ENCODE measurements around the gene MANEA. TPM values are rescaled to one million over a fixed set of nuclear protein-coding genes. Genes with fewer than 3 reads are reported as not detected.
"Not testable (repeated sequence)": the region's sequence is repeated elsewhere in the genome, so short reads cannot be mapped to it uniquely, and the experiment has no call there.

The MANEA gene, protein sequence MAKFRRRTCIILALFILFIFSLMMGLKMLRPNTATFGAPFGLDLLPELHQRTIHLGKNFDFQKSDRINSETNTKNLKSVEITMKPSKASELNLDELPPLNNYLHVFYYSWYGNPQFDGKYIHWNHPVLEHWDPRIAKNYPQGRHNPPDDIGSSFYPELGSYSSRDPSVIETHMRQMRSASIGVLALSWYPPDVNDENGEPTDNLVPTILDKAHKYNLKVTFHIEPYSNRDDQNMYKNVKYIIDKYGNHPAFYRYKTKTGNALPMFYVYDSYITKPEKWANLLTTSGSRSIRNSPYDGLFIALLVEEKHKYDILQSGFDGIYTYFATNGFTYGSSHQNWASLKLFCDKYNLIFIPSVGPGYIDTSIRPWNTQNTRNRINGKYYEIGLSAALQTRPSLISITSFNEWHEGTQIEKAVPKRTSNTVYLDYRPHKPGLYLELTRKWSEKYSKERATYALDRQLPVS
- polyA plus RNA-seq: 4.4 TPM

DNA sequence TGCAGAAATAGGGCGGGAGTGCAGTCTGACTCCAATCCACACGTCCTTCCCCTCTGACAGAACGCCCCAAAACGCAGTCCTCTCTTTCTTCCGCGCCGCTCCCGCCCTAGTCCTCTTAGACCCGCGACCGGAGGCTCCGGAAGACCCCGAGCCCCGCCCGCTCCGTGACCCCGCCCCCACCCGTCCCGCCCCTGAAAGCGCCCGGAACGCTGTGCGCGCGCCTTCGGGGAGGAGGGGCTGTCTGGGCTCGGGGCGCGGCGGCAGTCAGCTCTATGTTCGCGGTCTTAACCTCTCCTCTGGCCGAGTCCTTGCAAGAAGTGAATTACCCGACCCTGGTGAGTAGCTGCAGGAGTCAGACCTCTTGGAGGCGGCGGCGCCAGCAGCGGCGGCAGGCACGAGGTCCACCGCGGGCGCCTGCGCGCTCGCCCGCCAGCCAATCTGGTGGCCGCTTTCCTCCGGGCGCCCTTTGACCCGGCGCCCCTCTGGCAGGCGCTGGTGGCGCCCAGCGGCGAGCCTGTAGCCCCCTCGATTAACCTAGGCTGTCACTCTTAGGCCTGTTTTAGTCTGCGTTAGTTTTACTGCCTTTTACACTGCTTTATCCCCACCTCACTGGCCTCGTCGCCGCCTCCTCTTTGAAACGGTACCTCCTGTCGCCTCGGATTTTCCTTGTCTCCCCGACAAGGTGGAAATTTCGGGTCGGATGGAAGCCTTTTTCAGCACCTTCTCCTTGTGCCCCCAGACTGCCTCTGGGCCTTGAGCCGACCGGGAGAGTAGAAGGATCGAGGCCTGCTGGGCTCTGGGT, at the start of gene MANEA:
TSS of gene MANEA (plus strand) at position 232 of the 802 bp plus-strand sequence. CDS start 8,905 bp downstream, outside the sequence.
- Mint-ChIP-seq H3K27me3 (no peaks in the 10 kb centered on the region), H3K36me3 (peaks cover 4% of the 10 kb centered on the region), H3K27ac (peak within 1 kb of the TSS; percentile 83 to 98 (median 92)), H3K4me3 (peak within 1 kb of the TSS; percentile 95 to 100 (median 96)), H3K4me1 (peaks cover 30 to 41% (median 30%) of the 10 kb centered on the region in 3 donors), H3K9me3 (no peaks in the 10 kb centered on the region)

DNA sequence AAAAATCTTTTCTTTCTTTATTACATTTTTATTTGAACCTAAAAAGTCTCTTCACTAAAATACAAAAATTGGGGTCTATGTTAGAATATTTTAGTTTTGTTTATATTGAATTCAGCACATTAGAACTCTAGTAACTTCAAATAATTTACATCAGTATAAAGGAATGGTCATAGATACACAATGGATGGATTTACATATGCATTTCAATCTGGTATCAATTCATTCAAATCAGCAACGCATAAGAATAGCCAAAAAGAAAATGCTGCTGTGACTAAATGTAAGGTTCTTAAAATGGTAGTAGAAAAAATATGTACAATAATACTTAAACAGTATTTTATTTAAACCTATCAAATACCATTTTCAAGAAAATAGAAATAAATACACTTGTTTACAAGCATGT, 47.6 kb upstream of the MANEA start:
- Mint-ChIP-seq H3K27ac (no peak overlapping the region), H3K4me3 (no peak overlapping the region), H3K9me3 (peaks cover 0 to 4% (median 0%) of the 10 kb centered on the region in 3 donors)

DNA sequence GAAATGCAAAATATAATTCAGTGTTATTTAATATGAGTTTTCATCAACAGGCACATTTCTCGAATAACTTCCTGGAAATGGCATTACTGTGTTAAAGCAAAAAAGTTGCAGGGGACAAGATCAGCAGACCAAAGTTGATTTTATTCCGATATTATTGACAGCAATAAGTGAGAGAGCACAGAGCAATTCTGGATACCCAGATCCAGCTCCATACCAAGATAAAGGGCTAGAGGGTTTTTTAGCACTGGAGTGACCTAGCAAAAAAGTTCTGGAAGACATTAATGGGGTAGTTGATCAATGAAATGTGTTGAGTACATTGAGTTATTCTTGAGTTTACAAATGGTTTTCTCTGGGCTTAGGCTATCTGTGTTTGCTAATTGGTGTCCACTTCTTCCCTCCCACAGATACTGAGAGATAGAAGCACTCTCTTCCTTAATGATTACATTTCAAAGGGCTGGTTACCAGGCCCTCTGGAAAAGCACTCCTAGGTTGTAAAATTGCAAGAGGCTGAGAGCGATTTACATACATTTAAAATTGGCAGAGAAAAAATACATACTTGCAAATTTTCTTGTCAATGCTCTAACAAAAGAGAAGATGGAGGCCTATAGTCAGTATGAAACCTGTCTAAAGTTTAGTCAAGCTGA, 47.0 kb upstream of the MANEA start:
- H3K36me3 Mint-ChIP-seq: no peaks in the 10 kb centered on the region
- H3K27me3 Mint-ChIP-seq: no peaks in the 10 kb centered on the region
- no peak overlapping the region for H3K4me3 Mint-ChIP-seq
- H3K4me1 Mint-ChIP-seq: no peaks in the 10 kb centered on the region
- H3K9me3 Mint-ChIP-seq: no peaks in the 10 kb centered on the region
- H3K27ac Mint-ChIP-seq: no peak overlapping the region

More for the DNA sequence above, 47.6 kb upstream of the MANEA start:
- no peaks in the 10 kb centered on the region for H3K36me3 Mint-ChIP-seq
- H3K27me3 Mint-ChIP-seq: no peaks in the 10 kb centered on the region
- no peaks in the 10 kb centered on the region for H3K4me1 Mint-ChIP-seq

DNA sequence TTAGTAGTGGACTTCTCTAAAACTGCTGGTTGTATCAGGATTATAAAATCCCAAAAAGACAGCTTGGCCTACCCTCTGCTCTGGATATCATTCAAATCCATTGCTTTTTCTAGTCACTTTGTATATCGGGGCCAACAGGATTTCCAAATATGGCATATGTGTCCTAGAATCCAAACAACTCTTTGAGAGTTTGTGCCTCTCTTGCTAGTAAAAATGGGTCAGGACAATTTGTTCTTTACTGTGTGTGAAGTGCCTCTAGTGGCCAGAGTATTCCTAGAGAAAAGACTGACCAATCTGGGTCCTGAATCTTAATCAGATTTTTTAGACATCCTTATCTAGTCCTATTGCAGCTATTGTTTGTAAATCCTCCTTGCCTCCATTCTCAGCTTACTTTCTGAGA, 33.5 kb upstream of the MANEA start:
- H3K9me3 Mint-ChIP-seq: peaks cover 0 to 5% (median 2%) of the 10 kb centered on the region in 3 donors
- no peaks in the 10 kb centered on the region for H3K4me1 Mint-ChIP-seq
- H3K27me3 Mint-ChIP-seq: no peaks in the 10 kb centered on the region
- no peak overlapping the region for H3K4me3 Mint-ChIP-seq
- H3K27ac Mint-ChIP-seq: peak overlapping the region in 1 of 3 donors; percentile 39
- peaks cover 2% of the 10 kb centered on the region for H3K36me3 Mint-ChIP-seq

DNA sequence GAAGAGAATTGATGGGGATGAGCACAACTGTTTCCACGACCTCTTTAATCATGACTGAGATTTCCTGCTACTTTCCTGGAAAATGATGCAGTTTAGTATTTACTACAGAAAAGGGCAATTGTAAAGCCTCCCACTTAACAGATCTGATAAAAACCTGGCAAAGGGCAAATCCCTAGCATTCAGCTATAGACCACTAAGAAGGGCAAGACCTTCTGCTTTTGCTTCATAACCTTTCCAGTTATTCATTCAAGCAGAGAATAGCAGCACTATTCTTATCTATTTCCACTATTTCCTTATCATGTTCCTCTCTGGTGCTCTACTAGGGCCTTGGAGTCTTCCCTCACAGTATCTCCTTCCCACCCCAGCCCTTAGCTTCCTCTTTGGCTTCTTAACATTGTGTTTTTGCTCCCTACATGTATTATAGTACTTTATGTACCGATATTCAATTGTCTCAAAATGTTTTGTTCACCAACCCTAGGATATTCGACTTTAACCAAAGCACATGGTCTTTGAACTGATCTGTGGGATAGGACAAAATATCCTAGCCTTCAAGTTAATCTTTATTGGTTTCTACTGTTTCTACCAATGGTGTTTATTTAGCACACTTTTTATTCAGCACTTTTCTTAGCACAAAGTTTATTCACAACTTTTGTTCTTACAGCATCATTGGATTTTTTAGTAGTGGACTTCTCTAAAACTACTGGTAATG, 32.7 kb upstream of the MANEA start:
- Mint-ChIP-seq H3K4me1 (no peaks in the 10 kb centered on the region), H3K27ac (no peak overlapping the region), H3K27me3 (no peaks in the 10 kb centered on the region), H3K9me3 (peaks cover 0 to under 1% (median 0%) of the 10 kb centered on the region in 3 donors), H3K4me3 (no peak overlapping the region), H3K36me3 (peaks cover 2% of the 10 kb centered on the region)

DNA sequence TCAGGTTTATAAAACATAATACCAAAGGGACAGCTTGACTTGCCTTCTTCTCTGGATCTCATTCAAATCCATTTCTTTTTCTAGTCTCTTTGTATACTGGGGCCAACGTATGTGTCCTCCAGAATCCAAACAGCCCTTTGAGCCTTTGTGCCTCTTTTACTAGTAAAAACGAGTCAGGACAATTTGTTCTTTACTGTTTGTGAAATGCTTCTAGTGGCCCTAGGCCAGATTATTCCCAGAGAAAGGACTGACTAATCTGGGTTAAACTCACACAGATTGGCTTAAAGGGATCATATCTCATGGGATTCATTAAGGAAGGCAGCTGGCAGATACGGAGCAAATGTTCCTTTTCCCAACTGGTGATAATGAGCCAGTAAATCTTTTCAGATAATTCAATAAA, 32.1 kb upstream of the MANEA start:
- no peaks in the 10 kb centered on the region for H3K9me3 Mint-ChIP-seq
- H3K4me3 Mint-ChIP-seq: no peak overlapping the region
- H3K4me1 Mint-ChIP-seq: no peaks in the 10 kb centered on the region
- H3K27ac Mint-ChIP-seq: no peak overlapping the region
- H3K27me3 Mint-ChIP-seq: no peaks in the 10 kb centered on the region
- H3K36me3 Mint-ChIP-seq: peaks cover 2% of the 10 kb centered on the region

DNA sequence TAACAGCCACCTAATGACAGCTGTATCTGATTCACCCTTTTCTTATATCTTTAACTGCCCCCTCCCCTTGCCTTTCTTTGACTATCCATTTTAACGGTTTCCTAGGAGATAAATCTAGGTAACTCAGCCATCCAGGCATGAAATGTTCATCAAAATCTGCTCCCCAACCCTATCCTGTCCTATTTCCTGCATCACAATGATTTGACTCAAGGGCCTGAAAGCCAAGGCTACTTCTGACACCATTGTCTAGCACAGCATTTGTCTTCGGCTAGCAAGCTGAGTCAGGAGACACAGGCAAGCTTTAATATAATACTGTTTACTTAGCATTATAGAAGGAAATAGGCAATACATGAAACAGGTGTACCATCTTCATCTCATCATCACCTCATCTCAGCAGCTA, 31.6 kb upstream of the MANEA start:
- H3K9me3 Mint-ChIP-seq: no peaks in the 10 kb centered on the region
- H3K36me3 Mint-ChIP-seq: peaks cover 2% of the 10 kb centered on the region
- no peaks in the 10 kb centered on the region for H3K27me3 Mint-ChIP-seq
- no peaks in the 10 kb centered on the region for H3K4me1 Mint-ChIP-seq
- H3K4me3 Mint-ChIP-seq: no peak overlapping the region
- H3K27ac Mint-ChIP-seq: peak overlapping the region in 1 of 3 donors; percentile 69

DNA sequence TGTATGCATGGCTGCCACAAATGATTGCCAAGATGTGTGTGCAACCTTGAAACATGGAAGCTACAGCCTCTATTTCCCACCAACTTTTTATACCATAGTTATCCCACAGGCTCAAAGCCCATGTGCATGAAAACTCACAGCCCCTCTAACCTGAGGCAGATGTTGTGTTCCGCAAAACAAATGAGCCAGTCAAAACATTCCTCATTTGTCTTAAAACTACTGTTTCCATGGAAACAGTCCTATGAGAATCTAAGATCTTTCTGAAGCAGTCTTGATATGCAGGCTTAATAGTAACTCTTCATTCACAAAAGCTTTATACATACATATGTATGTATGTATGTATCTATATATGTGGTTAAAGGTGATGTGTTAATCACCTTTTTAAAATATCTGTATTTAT, 31.2 kb upstream of the MANEA start:
- no peak overlapping the region for H3K4me3 Mint-ChIP-seq
- no peaks in the 10 kb centered on the region for H3K4me1 Mint-ChIP-seq
- peaks cover 2% of the 10 kb centered on the region for H3K36me3 Mint-ChIP-seq
- no peaks in the 10 kb centered on the region for H3K27me3 Mint-ChIP-seq
- H3K27ac Mint-ChIP-seq: no peak overlapping the region
- no peaks in the 10 kb centered on the region for H3K9me3 Mint-ChIP-seq

DNA sequence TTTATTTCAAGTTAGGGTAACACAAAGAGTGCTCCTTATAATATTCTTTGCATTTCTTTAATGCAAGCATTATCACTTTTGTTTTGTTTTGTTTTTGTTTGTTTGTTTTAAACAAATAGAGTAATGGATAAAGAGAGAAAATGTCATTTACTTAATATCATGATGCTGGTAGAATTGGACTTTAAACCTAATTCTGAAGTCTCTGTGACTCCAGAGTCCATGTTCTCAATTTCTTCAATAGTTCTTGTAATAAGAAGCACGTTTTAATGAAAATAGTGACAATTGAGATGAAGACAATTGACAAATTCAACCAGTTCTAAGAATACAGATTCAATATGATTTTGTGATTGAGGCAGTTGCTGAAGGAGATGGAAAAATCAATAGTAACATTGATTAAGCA, 30.3 kb upstream of the MANEA start:
- Mint-ChIP-seq H3K36me3 (peaks cover 2% of the 10 kb centered on the region), H3K4me1 (no peaks in the 10 kb centered on the region), H3K9me3 (no peaks in the 10 kb centered on the region), H3K4me3 (no peak overlapping the region), H3K27ac (no peak overlapping the region), H3K27me3 (no peaks in the 10 kb centered on the region)

DNA sequence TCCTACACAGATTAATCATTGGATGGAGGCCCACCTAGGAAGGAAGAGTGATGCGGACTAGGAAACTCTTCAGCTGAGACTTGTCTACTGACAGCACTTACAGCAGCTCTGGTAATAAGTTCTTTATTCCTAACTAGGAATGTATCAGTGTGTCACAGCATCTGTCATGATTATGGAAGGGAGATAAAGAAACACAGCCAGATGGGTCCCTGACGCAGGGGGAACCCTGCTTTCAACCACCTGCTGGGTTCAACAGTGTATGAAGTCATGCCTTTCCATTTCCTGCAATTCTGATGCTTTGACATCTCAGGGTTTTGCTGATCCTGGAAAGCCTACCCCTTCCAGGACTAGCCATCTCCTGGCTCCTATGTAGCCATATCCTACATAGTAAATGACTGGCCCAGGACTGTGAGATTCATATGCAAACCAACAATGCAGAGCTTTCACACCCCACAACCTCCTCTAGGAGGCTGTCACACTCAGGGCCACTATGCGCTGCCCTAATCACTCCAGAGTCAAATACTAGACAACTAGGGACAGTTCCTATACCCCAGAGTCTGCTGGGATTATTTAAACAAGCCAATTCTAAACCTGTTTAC, 29.0 kb upstream of the MANEA start:
- Mint-ChIP-seq H3K4me1 (no peaks in the 10 kb centered on the region), H3K9me3 (peaks cover 0 to 3% (median 0%) of the 10 kb centered on the region in 3 donors), H3K27me3 (no peaks in the 10 kb centered on the region), H3K27ac (no peak overlapping the region), H3K4me3 (no peak overlapping the region), H3K36me3 (no peaks in the 10 kb centered on the region)

DNA sequence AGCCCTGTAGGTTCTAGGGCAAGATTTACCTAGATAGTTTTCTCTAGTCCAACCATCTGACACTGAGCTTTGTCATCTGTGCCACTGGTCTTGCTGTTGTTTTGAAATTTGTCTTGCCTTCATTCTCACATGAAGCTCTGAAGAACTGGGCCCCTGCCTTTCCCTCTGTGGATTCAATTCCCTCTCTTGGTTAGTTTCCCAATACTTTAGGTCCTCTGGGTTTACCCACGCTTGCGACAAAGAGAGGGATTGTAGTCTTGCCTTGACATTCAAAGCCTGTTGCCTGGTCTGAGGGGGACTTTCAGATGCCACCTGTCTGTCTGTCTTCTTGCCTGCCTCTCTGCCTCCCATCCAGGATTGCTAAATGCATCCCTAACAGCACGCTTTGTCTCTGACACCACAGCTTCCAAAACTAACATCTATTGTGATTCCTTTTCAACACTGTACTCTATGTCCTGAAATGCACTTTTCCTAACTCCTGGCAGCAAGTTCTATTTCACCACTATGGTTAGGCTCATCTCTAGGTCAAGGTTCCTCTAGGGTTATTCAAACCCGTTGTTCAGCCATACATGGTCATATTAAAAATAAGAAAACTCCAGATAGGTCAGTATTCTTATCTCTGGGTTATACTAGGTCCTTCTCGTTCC, 25.5 kb upstream of the MANEA start:
- no peak overlapping the region for H3K4me3 Mint-ChIP-seq
- H3K4me1 Mint-ChIP-seq: no peaks in the 10 kb centered on the region
- peaks cover 0 to 10% (median 6%) of the 10 kb centered on the region in 3 donors for H3K9me3 Mint-ChIP-seq
- H3K27ac Mint-ChIP-seq: no peak overlapping the region
- H3K27me3 Mint-ChIP-seq: no peaks in the 10 kb centered on the region
- peaks cover 8% of the 10 kb centered on the region for H3K36me3 Mint-ChIP-seq

DNA sequence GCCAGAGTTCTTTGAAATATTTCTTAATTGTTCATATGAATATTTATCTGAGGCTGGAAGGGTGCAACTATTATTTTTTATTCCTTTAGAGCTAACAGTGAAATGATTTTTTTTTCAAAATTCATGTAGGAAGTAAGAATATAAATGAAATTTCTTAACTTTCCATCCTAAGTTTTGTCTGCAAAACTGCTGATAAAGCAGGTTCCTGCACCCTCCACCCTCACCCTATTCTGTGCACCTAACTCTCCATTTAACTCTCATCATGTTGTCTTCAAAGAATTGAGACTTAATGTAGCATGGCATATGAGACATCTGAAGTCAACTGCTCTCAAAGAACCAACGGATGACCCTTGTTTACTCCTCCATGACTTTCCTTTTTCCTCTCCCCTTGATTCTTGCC, 23.5 kb upstream of the MANEA start:
- no peak overlapping the region for H3K4me3 Mint-ChIP-seq
- no peak overlapping the region for H3K27ac Mint-ChIP-seq
- no peaks in the 10 kb centered on the region for H3K27me3 Mint-ChIP-seq
- no peaks in the 10 kb centered on the region for H3K4me1 Mint-ChIP-seq
- peaks cover 12% of the 10 kb centered on the region for H3K36me3 Mint-ChIP-seq
- peaks cover 0 to 12% (median 6%) of the 10 kb centered on the region in 3 donors for H3K9me3 Mint-ChIP-seq

DNA sequence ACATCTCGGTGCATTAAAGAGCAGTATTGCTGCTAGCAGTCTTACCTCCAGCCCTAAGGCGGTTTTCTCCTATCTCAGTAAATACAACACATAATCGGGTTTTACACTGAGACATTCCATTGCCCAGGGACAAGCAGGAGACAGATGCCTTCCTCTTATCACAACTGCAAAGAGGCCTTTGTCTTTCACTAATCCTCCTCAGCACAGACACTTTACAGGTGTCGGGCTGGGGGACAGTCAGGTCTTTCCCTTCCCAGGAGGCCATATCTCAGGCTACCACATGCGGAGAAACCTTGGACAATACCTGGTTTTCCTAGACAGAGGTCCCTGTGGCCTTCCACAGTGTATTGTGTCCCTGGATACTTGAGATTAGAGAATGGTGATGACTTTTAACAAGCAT, 16.4 kb upstream of the MANEA start:
- not testable (repeated sequence) for H3K4me1 Mint-ChIP-seq, H3K27me3 Mint-ChIP-seq, H3K27ac Mint-ChIP-seq, H3K4me3 Mint-ChIP-seq, H3K9me3 Mint-ChIP-seq
- H3K36me3 Mint-ChIP-seq: peaks cover 16% of the 10 kb centered on the region

DNA sequence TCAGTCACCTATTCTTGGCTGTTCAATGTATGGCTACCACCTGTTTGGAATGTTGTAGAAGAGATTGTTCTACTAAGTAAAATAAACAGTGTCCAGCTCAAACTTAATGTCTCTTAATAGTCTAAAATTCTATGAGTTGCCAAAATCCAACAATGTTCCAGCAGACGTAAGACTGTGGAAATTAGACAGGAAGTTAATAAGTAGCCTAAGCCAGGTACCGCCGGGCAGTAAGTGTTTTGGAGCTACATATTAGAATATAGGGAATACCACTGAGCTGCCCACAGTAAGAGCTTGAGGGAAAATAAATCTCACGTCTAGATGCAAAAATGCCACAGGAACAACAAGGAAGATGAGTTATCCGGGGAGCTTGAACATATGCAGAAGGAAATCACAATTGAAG, 7.8 kb upstream of the MANEA start:
- Mint-ChIP-seq H3K9me3 (no peaks in the 10 kb centered on the region), H3K36me3 (no peaks in the 10 kb centered on the region), H3K27ac (no peak overlapping the region), H3K27me3 (no peaks in the 10 kb centered on the region), H3K4me1 (peaks cover 7 to 19% (median 9%) of the 10 kb centered on the region in 3 donors), H3K4me3 (no peak overlapping the region)

All from IgD-negative memory B cell (primary cell).